K562 (cell line): ENCODE data around the gene RCOR1. TPM values are rescaled to one million over a fixed set of nuclear protein-coding genes. Genes with fewer than 3 reads are reported as not detected.

Experiments used
- ARID3A ChIP-seq: IDR thresholded peaks from 2 replicates; pipeline ENCODE4 v1.6.1; 2012; ENCODE audit warnings: low read depth, low read length, improper control_type of control experiment, borderline replicate concordance
- BCOR ChIP-seq: fragments of 450-650 bp; IDR thresholded peaks from 2 replicates; pipeline ENCODE4 v1.6.1; 2016
- ELK1 ChIP-seq: sonication (generic); formaldehyde crosslinking; IDR thresholded peaks from 2 replicates; pipeline ENCODE4 v1.8.1; 2022; ENCODE audit warnings: missing genetic modification reagents
- EP300 ChIP-seq: IDR thresholded peaks from 2 replicates; pipeline ENCODE4 v1.6.1; 2012; ENCODE audit warnings: low read length, improper control_type of control experiment
- NFYB ChIP-seq: IDR thresholded peaks from 2 replicates; pipeline ENCODE4 v1.6.1; 2011; ENCODE audit warnings: mild to moderate bottlenecking, moderate library complexity; ENCODE audit not compliant: insufficient read length; ENCODE audit errors: extremely low read depth
- PBX2 ChIP-seq, 2 experiments: IDR thresholded peaks in 1 of 2; conservative IDR thresholded peaks in 1 of 2; 2 replicates each; pipeline ENCODE4 v1.6.1; 2016; ENCODE audit warnings: low read depth in 2 of 2, mild to moderate bottlenecking in 1 of 2, missing compliant biosample characterization in 1 of 2, missing genetic modification characterization in 1 of 2, moderate library complexity in 1 of 2
- RNF219 ChIP-seq: fragments of 250-450 bp; sonication (Bioruptor Pico); IDR thresholded peaks from 2 replicates; pipeline ENCODE4 v1.5.0; 2022; ENCODE audit warnings: mild to moderate bottlenecking
- SMAD1 ChIP-seq: fragments of 150-350 bp; IDR thresholded peaks from 2 replicates; pipeline ENCODE4 v1.6.1; 2014; ENCODE audit warnings: low read length, low read depth; ENCODE audit not compliant: partially characterized antibody
- SMARCE1 ChIP-seq: fragments of 450-650 bp; IDR thresholded peaks from 2 replicates; pipeline ENCODE4 v1.7.1; 2016; ENCODE audit warnings: mild to moderate bottlenecking
- SMC3 ChIP-seq: conservative IDR thresholded peaks from 2 replicates; pipeline ENCODE4 v1.6.1; 2011; ENCODE audit warnings: low read depth, low read length, improper control_type of control experiment; ENCODE audit not compliant: insufficient read depth
- SRSF7 ChIP-seq: fragments of 200-400 bp; formaldehyde crosslinking; optimal IDR thresholded peaks from 2 replicates; pipeline ENCODE3; 2017; ENCODE audit warnings: mild to moderate bottlenecking, low read depth, low read length
- TCF7L2 ChIP-seq: fragments of 150-350 bp; IDR thresholded peaks from 2 replicates; pipeline ENCODE4 v1.6.1; 2016; ENCODE audit warnings: low read depth, mild to moderate bottlenecking, low read length, moderate library complexity
- TFAM ChIP-seq: fragments of 250-450 bp; sonication (Bioruptor Pico); conservative IDR thresholded peaks from 2 replicates; pipeline ENCODE4 v1.5.0; 2021; ENCODE audit warnings: mild to moderate bottlenecking, moderate library complexity
- ZBTB34 ChIP-seq: fragments of 250-450 bp; sonication (Bioruptor Pico); IDR thresholded peaks from 2 replicates; pipeline ENCODE4 v1.8.0; 2021; ENCODE audit warnings: mild to moderate bottlenecking, moderate library complexity
- ZKSCAN8 ChIP-seq: fragments of 200-800 bp; sonication (Bioruptor generic); IDR thresholded peaks from 2 replicates; pipeline ENCODE4 v1.6.1; 2016; ENCODE audit warnings: missing genetic modification characterization, missing compliant biosample characterization
- ZNF124 ChIP-seq: sonication (generic); formaldehyde crosslinking; IDR thresholded peaks from 2 replicates; pipeline ENCODE4 v1.8.1; 2022; ENCODE audit warnings: missing genetic modification reagents
- ZNF280A ChIP-seq: fragments of 450-650 bp; IDR thresholded peaks from 2 replicates; pipeline ENCODE4 v1.6.1; 2018; ENCODE audit warnings: mild to moderate bottlenecking, low read depth; ENCODE audit not compliant: partially characterized antibody
- polyA plus RNA-seq, 8 experiments: library from polyadenylated mRNA; depleted of rRNA in 4 of 8; stranded (reverse) in 5 of 8; unstranded in 3 of 8; fragments of >200 nt; fragmentation: Nextera tagmentation in 2 of 8; fragmentation: Illumina TruSeq in 1 of 8; extraction: Ambion mirVana in 2 of 8; extraction: Trizol in 1 of 8; gene quantifications; 2 replicates each; pipeline versions ENCODE4 v1.2.1 to v1.2.3, GENCODE V29; 2011 to 2014; ENCODE audit warnings: inconsistent platforms in 1 of 8, missing spikeins in 1 of 8
- total RNA-seq, 7 experiments: library from RNA; depleted of rRNA in 6 of 7; stranded (reverse); fragments of >200 nt in 6 of 7; fragmentation: Illumina TruSeq in 2 of 7; extraction: Trizol in 2 of 7; gene quantifications; 2 replicates each; pipeline versions ENCODE4 v1.2.1 to v1.2.3, GENCODE V29; 2011 to 2021; ENCODE audit warnings: low replicate concordance in 1 of 7

The RCOR1 gene
- total and polyA plus RNA-seq, 9 of the 15 experiments (the other 6 are each of a cell fraction or from before 2014, with no cell fraction given) = 8.5 to 47.9 (median 20.9) TPM

GRCh38 chr14:102629011-102629444 is 36.6 kb downstream of the RCOR1 start (continued):
- no peak for TF ChIP-seq RNF219 (CRISPR knock-in tag)
- no peak for TF ChIP-seq BCOR
- TF ChIP-seq SMAD1 = no peak
- no peak for TF ChIP-seq PBX2 (CRISPR knock-in tag; IDR thresholded peaks at IDR 0.05; ENCODE audit: low read depth)
- TF ChIP-seq PBX2 (tag; conservative IDR thresholded peaks at IDR 0.05; ENCODE audit: low read depth) = no peak
- TF ChIP-seq SMARCE1 = peak; percentile 77; the same call in 1 of the 2 replicates
- TF ChIP-seq NFYB = no peak
- TF ChIP-seq ELK1 = no peak
- peak; percentile 63; the same call in 1 of the 2 replicates for TF ChIP-seq ARID3A
- no peak for TF ChIP-seq TCF7L2
- no peak for TF ChIP-seq ZKSCAN8
- no peak for TF ChIP-seq ZBTB34
- TF ChIP-seq SRSF7 = no peak
- no peak for TF ChIP-seq SMC3
- no peak for TF ChIP-seq ZNF124
- no peak for TF ChIP-seq TFAM (CRISPR knock-in tag)
- TF ChIP-seq EP300 = peak; percentile 72
- TF ChIP-seq ZNF280A = no peak
